Epithelial cell of proximal tubule (primary cell): Measurements from ENCODE around the gene NR2E1. TPM values are rescaled to one million over a fixed set of nuclear protein-coding genes. Genes with fewer than 3 reads are reported as not detected.

ENCODE experiments used
- DNase-seq: peaks from one replicate; pipeline ENCODE4 v3.0.0-alpha.2; 2011; ENCODE audit warnings: low read depth
- H3K4me3 ChIP-seq: 2 replicates; pipeline ENCODE4 v1.5.1; 2011; ENCODE audit warnings: low read depth, mild to moderate bottlenecking, low read length
- CTCF ChIP-seq: conservative IDR thresholded peaks from 2 replicates; pipeline ENCODE4 v1.5.1; 2012; ENCODE audit warnings: low read depth, mild to moderate bottlenecking, low read length
- total RNA-seq: library from RNA; depleted of rRNA; stranded (reverse); fragments of >200 nt; gene quantifications from 2 replicates; pipeline ENCODE4 v1.2.3, GENCODE V29; 2015

NR2E1 gene
- total RNA-seq, 1 donor from 2014 or later = not detected

- no peak for DNase-seq
- no peak overlapping the region for H3K4me3 ChIP-seq
- TF ChIP-seq CTCF = no peak
Measured at GRCh38 chr6:108179741-108180140, 13.9 kb downstream of the NR2E1 start.

- no peak for TF ChIP-seq CTCF
- DNase-seq = no peak
- H3K4me3 ChIP-seq = no peak overlapping the region
Measured at GRCh38 chr6:108180266-108180665, 14.4 kb downstream of the NR2E1 start.

GRCh38 chr6:108180776-108181175, 15.0 kb downstream of the NR2E1 start:
- H3K4me3 ChIP-seq = no peak overlapping the region
- no peak for TF ChIP-seq CTCF

GRCh38 chr6:108186226-108186625, 20.4 kb downstream of the NR2E1 start:
- DNase-seq = no peak
- H3K4me3 ChIP-seq = no peak overlapping the region
- TF ChIP-seq CTCF = no peak

More at GRCh38 chr6:108180776-108181175, 15.0 kb downstream of the NR2E1 start:
- DNase-seq = no peak

GRCh38 chr6:108187519-108187918, 21.7 kb downstream of the NR2E1 start:
- no peak overlapping the region for H3K4me3 ChIP-seq
- no peak for DNase-seq
- TF ChIP-seq CTCF = no peak

- TF ChIP-seq CTCF = no peak
- no peak overlapping the region for H3K4me3 ChIP-seq
- DNase-seq = no peak
Measured at GRCh38 chr6:108193131-108193530, 27.3 kb downstream of the NR2E1 start.

GRCh38 chr6:108193835-108194234, 28.0 kb downstream of the NR2E1 start:
- DNase-seq = no peak
- no peak overlapping the region for H3K4me3 ChIP-seq
- TF ChIP-seq CTCF = no peak
